GM21526 (cell line): ENCODE results near the gene CLTC.
"Not testable (repeated sequence)": the region's sequence is repeated elsewhere in the genome, so short reads cannot be mapped to it uniquely, and the experiment has no call there.

Experiments
- ATAC-seq: cut with Tn5 transposase; IDR thresholded peaks from one replicate; pipeline ENCODE4 v1.9.1; 2021; ENCODE audit warnings: moderate library complexity; ENCODE audit not compliant: unreplicated experiment, low FRiP score

CLTC gene

DNA sequence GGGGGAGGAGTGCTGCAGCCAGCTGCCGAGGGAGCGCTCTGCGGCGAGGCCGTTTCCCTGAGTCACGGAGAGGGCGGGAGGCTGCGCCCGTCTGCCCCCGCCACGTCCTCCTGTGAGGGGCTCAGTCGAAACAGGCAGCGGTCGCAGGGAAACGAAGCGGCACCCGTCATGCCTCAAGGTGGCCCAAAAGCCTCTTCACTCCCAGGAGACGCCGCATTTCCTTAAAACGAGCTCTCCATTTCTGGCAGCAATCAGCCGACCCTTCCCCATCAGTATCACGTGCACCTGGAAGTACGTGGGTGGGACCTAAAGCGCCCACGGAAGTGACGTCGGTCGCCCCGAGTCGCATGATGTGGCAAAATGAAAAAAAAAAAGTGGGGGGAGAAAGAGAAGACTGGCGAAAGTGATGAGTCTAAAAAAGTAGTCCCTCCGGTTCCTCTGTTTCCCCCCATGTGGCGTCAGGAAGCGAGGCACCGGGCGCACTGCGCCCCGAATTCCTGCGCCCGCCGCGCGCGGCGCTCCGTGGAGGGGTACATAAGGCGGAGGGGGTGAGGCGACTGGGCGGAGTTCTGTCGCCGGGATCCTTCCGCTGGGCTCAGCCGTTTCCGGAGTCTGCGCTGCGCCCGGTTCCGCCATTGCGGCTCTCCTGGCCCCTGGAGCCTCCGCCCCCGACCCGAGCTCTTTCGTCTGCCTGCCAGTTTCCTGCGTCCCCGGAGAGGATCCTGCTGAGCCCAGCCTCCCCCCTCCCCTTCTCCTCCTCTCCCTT lies at the start of gene CLTC:
Gene CLTC (plus strand): TSS at position 598 of the 766 bp plus-strand sequence. CDS start 237 bp downstream, outside the sequence.
- peak; percentile 76 for ATAC-seq

GRCh38 chr17:59572301-59572924 lies 47.3 kb upstream of the CLTC start:
- no peak for ATAC-seq

GRCh38 chr17:59584168-59584567 lies 35.5 kb upstream of the CLTC start:
- ATAC-seq = not testable (repeated sequence)

DNA sequence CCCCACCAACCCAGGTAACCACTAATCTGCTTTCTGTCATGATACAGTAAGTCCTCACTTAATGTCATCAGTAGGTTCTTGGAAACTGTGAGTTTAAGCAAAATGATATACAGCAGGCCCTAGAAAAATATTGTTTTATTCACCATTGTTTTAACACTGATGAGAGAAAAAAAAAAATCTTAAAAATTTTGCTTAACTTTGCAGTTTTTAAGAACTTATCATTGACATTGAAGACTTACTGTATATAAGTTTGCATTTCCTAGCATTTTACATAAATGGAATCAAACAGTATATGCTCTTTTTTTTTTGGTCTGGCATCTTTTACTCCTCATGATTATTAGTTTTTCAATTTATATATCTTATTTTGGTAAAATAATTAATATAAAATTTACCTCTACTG lies 19.5 kb upstream of the CLTC start:
- no peak for ATAC-seq

DNA sequence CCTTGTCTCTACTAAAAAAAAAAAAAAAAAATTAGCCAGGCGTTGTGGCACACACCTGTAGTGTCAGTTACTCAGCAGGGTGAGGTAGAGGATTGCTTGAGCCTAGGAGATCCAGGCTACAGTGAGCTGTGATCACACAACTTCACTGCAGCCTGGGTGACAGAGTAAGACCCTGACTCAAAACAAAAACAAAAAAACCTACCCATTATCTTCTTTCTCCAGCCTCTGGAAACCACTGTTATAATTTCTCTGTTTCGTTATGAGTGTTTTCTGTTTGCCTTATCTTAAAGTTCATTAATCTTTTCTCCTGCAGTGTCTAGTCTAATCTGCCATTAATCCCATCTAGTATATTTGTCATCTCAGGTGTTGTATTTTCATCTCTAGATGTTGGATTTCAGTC lies 18.6 kb upstream of the CLTC start:
- ATAC-seq = no peak

- no peak for ATAC-seq
Observed at GRCh38 chr17:59607061-59607460, 12.6 kb upstream of the CLTC start.

GRCh38 chr17:59607817-59608403 lies 11.8 kb upstream of the CLTC start:
- ATAC-seq = no peak

DNA sequence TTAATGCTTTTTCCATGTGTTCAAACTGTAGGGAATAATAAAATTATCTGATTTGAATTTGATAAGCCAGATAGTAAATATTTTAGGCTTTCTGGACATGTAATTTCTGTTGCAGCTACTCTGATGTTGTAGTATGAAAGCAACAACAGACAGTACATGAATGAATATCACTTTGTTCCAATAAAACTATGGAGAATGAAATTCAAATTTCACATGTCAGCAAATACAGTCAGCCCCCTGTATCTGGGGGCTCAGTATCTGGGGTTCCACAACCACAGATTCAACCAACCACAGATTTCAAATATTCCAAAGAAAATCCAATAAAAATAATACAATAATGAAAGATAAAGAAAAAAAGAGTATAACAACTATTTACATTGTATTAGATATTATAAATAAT lies 8.2 kb upstream of the CLTC start:
- no peak for ATAC-seq

GRCh38 chr17:59616253-59616920 lies 3.3 kb upstream of the CLTC start:
- no peak for ATAC-seq

DNA sequence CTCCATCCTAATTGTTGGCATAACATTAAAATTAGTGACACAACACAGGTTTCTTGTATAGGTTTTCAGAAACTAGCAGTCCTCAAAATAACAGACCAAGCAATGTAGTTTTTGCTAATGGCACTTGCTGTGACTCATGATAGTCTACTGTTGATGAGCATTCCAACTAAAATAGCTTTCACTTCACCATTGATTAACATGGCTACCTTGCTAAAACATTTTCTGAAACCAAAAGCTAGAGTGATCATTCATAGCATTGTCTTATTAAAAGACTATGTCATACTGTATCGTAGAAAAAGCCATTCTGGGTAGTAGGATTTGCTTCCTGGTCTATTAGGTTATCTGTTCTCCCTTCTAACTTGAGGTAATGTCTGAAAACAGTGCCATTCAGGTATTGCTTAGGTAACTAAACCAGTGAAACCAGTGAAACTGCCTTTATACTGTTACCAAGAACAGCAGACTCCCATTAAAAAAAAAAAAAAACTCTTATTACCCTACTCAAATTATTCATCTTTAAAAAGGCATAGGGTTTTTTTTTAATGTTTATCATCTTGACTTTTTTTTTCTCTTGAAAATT lies 2.5 kb upstream of the CLTC start:
- ATAC-seq = no peak

DNA sequence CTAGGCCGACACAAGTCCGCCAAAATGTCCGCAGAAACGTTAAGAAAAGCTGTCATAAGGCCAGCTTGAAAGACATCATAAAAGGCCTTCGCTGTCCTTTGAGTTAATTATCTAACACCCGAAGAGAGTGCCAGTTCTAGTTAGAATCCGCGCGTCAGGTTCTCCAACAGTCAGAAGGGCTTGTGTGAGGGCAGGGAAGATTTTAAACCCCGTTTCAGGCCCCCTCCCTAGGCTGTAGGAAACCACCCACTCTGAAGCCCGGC lies 729 bp upstream of the CLTC start:
- ATAC-seq = peak; percentile 6

DNA sequence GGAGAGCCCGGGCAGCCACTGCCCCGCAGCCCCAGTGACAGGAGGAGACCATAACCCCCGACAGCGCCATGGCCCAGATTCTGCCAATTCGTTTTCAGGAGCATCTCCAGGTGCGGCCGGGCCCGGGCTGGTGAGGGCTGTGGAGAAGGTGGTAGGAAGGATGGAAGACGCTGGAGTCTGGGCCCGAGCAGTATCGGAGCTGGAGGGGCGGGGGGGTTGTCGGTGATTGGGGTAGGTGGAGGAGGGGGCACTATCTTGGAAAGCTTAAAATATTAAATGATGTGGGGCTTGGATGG lies 317 bp downstream of the CLTC start:
- no peak for ATAC-seq

- no peak for ATAC-seq
Observed at GRCh38 chr17:59620518-59621259, 994 bp downstream of the CLTC start.

DNA sequence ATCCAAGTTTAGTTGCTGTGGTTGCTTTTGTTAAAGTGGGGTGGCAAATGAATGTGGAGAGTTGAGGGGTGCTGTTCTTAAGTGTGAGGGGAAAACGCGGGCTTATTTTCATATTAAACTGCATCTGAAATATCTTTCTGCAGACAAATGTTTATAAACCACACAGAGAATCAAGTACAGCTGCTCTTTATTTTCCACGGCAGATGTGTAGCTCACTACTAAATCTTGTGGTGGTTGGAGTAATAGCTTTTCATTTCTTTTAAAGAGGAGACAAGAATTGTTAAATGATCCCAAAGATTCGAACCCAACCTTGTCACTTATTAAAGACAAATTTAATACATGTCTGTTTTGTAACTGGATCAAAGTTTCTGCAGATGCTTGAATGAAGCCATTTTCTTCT lies 2.1 kb downstream of the CLTC start:
- ATAC-seq = no peak

DNA sequence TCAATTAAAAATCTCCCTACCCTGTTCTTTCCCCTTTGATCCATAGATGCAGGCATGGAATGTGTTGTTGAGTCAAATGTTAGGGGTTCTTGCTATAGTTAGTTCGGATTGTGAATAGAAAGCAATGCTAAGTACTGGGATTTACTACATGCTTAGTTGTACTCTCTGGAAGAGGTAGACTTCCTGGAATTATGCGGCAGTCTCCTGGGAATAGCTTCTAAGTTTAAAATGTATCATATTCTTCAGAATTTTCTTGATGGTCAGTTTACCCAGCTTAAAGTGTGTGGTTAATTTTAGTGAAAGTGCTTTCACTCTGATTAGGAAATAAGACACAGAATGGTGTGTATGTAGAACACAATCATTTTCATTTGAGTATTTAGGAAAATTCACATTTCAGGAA lies 3.5 kb downstream of the CLTC start:
- no peak for ATAC-seq

- ATAC-seq = no peak
Observed at GRCh38 chr17:59626756-59627155, 7.1 kb downstream of the CLTC start.

GRCh38 chr17:59627274-59627673 lies 7.6 kb downstream of the CLTC start:
- no peak for ATAC-seq

- no peak for ATAC-seq
Observed at GRCh38 chr17:59627770-59628171, 8.1 kb downstream of the CLTC start.

DNA sequence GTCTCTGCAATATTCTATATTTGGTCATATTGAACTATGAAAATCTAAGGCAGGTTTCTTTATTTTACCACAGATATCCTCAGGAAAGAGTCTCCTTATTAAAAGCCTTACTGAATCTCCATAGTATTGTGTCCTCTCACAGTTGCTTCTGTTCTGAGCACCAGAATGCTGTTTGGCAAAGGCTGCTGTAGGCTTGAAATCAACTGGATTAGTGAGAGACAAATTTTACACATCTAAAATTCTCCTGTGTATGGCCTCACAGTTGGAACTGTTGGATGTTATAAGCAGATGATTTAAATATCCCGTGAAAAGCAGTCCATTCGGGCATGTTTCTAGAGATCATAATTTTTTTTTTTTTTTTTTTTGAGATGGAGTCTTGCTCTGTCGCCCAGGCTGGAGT lies 9.5 kb downstream of the CLTC start:
- ATAC-seq = no peak

DNA sequence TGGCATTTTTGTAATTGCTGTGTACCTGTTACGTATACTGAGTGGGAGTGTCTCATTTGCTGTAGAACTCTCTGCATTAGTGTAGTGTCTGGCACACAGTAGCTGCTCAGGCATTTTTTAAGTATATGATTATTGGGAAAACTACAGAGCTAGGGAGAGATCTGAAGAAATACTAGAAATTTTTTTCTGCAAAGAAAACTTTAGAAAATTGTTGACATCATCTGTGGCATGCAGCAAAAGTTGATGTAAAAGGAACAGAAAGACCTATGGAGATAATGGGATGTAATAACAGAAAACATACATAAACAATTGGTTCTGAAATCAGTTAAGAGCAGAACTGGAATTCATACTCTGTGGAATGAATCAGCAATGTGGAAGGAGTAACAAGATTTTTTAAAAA lies 11.6 kb downstream of the CLTC start:
- ATAC-seq = no peak

- ATAC-seq = no peak
Observed at GRCh38 chr17:59632398-59632797, 12.7 kb downstream of the CLTC start.
